Epithelial cell of proximal tubule (primary cell): ENCODE measurements around the gene MMS22L. TPM values are rescaled to one million over a fixed set of nuclear protein-coding genes. Genes with fewer than 3 reads are reported as not detected.
"Not testable (repeated sequence)": the region's sequence is repeated elsewhere in the genome, so short reads cannot be mapped to it uniquely, and the experiment has no call there.

ENCODE experiments used
- DNase-seq: peaks from one replicate; pipeline ENCODE4 v3.0.0-alpha.2; 2011; ENCODE audit warnings: low read depth
- H3K4me3 ChIP-seq: 2 replicates; pipeline ENCODE4 v1.5.1; 2011; ENCODE audit warnings: low read depth, mild to moderate bottlenecking, low read length
- CTCF ChIP-seq: conservative IDR thresholded peaks from 2 replicates; pipeline ENCODE4 v1.5.1; 2012; ENCODE audit warnings: low read depth, mild to moderate bottlenecking, low read length
- total RNA-seq: library from RNA; depleted of rRNA; stranded (reverse); fragments of >200 nt; gene quantifications from 2 replicates; pipeline ENCODE4 v1.2.3, GENCODE V29; 2015

MMS22L gene
- total RNA-seq, 1 donor from 2014 or later: 10.7 TPM

GRCh38 chr6:97177905-97178304 is 105.1 kb downstream of the MMS22L start:
- no peak overlapping the region for H3K4me3 ChIP-seq
- DNase-seq: no peak
- TF ChIP-seq CTCF: no peak

GRCh38 chr6:97176468-97176867 is 106.5 kb downstream of the MMS22L start:
- H3K4me3 ChIP-seq: no peak overlapping the region
- no peak for DNase-seq
- TF ChIP-seq CTCF: no peak

- no peak for DNase-seq
- no peak overlapping the region for H3K4me3 ChIP-seq
- TF ChIP-seq CTCF: no peak
These were observed 107.2 kb downstream of the MMS22L start for GRCh38 chr6:97175806-97176205.

- DNase-seq: no peak
- no peak for TF ChIP-seq CTCF
- no peak overlapping the region for H3K4me3 ChIP-seq
These were observed 108.5 kb downstream of the MMS22L start for GRCh38 chr6:97174471-97174870.

- no peak for TF ChIP-seq CTCF
- DNase-seq: no peak
- no peak overlapping the region for H3K4me3 ChIP-seq
These were observed 122.7 kb downstream of the MMS22L start for GRCh38 chr6:97160280-97160679.

GRCh38 chr6:97155447-97155846 is 127.6 kb downstream of the MMS22L start:
- not testable (repeated sequence) for H3K4me3 ChIP-seq, DNase-seq

GRCh38 chr6:97154015-97154414 is 129.0 kb downstream of the MMS22L start:
- TF ChIP-seq CTCF: no peak
- DNase-seq: no peak
- no peak overlapping the region for H3K4me3 ChIP-seq

GRCh38 chr6:97151601-97152000 is 131.4 kb downstream of the MMS22L start:
- no peak for DNase-seq
- no peak overlapping the region for H3K4me3 ChIP-seq
- TF ChIP-seq CTCF: no peak
